ENCODE measurements around the gene ZNF584. TPM values are rescaled to one million over a fixed set of nuclear protein-coding genes. Genes with fewer than 3 reads are reported as not detected.

Gene ZNF584
- total and polyA plus RNA-seq, 10 of the 15 experiments (the other 5 are each of a cell fraction or from before 2014, with no cell fraction given), result 2.0 to 10.7 (median 6.3) TPM

GRCh38 chr19:58382997-58383603 is 25.3 kb upstream of the ZNF584 start:
- ATAC-seq, result no peak
- ChIA-PET POLR2A (interaction anchor here (0.6 to 2.1 kb wide), 3 partner anchors 8 to 105 kb away, joined by 3 to 13 read pairs (median 3); partner anchors contain the start of gene ZNF497), CTCF (interaction anchor here (0.6 kb wide), 1 partner anchor 79 kb away, joined by 3 read pairs; no protein-coding TSS in a partner anchor), RAD21 (ENCODE audit: unreplicated experiment) (interaction anchor here (2.1 kb wide), 1 partner anchor 20 kb away, joined by 11 read pairs; the partner anchor contains the start of gene ZNF497), SMC1A (ENCODE audit: uncharacterized antibody, unreplicated experiment) (no interaction called here)
- Histone ChIP-seq H3K79me2 (ENCODE audit: control insufficient read depth, insufficient read depth, low read length) (peaks cover 24% of the 10 kb centered on the region), H3K4me1 (ENCODE audit: control insufficient read depth, insufficient read depth, low read length) (peaks cover 24% of the 10 kb centered on the region), H2AFZ (ENCODE audit: control insufficient read depth, low read depth, low read length) (no peak overlapping the region), H3K27ac (ENCODE audit: control insufficient read depth, insufficient read depth) (no peak overlapping the region), H3K9me3 (replicated peaks; ENCODE audit: control insufficient read depth, insufficient read depth, low read length) (no peaks in the 10 kb centered on the region), H3K9ac (ENCODE audit: control insufficient read depth, insufficient read depth, low read length) (no peak overlapping the region; the same call in 1 of the 2 replicates), H4K20me1 (ENCODE audit: control insufficient read depth, insufficient read depth) (no peaks in the 10 kb centered on the region), H3K4me3 (no peak overlapping the region), H3K36me3 (ENCODE audit: control insufficient read depth in 2 of 2, insufficient read depth in 2 of 2, low read length in 1 of 2) (no peaks in the 10 kb centered on the region; a peak in 1 of 4 replicates), H3K27me3 (replicated peaks in 1 of 2; ENCODE audit: control insufficient read depth in 2 of 2, insufficient read depth in 2 of 2, low read length in 1 of 2) (no peaks in the 10 kb centered on the region), H3K4me2 (ENCODE audit: control insufficient read depth, insufficient read depth) (no peak overlapping the region)
- no peak for DNase-seq (ENCODE audit: low read depth, low spot score)
- BruUV-seq (replicated peaks), result no TSS peak
- in situ Hi-C loops (cut with MboI) (no loop called here), intact Hi-C loops (cut with micrococcal nuclease; ENCODE audit: unreplicated experiment) (no loop called here)
- TF ChIP-seq EZH2 (IDR thresholded peaks at IDR 0.05; ENCODE audit: borderline replicate concordance, control insufficient read depth, low read depth, low read length) (no peak), KDM1A (IDR thresholded peaks at IDR 0.05; ENCODE audit: borderline replicate concordance) (no peak), CEBPZ (IDR thresholded peaks at IDR 0.05; ENCODE audit: low read depth, low read length) (no peak)
- 96% methylated on average over 6 of the region's 6 CpGs for WGBS (ENCODE audit: insufficient coverage, insufficient replicate concordance, low lambda C conversion rate, missing lambda C conversion rate)
- no peak for FAIRE-seq
